Ovary (tissue), 3 donors: ENCODE data around the gene PPP1CA.

Source experiments
- EP300 ChIP-seq: sonication (generic); formaldehyde crosslinking; IDR thresholded peaks from one replicate; pipeline ENCODE4 v1.6.1; 2017; ENCODE audit warnings: antibody characterized with exemption
- POLR2A ChIP-seq: fragments of 450-650 bp; IDR thresholded peaks from one replicate; pipeline ENCODE4 v1.6.1; 2017; ENCODE audit warnings: antibody characterized with exemption, mild to moderate bottlenecking, moderate library complexity
- TF ChIP-seq, protein P1 (sequence below), 3 donors: fragments of 450-650 bp in 2 of 3; fragments of 200-600 bp in 1 of 3; IDR thresholded peaks; one replicate each; pipeline versions ENCODE4 v1.5.1 to v1.8.0; 2016 to 2022; ENCODE audit warnings: antibody characterized with exemption in 3 of 3, mild to moderate bottlenecking in 1 of 3
- donor health status: DM: no; HTN: no; CAD: no.

DNA sequence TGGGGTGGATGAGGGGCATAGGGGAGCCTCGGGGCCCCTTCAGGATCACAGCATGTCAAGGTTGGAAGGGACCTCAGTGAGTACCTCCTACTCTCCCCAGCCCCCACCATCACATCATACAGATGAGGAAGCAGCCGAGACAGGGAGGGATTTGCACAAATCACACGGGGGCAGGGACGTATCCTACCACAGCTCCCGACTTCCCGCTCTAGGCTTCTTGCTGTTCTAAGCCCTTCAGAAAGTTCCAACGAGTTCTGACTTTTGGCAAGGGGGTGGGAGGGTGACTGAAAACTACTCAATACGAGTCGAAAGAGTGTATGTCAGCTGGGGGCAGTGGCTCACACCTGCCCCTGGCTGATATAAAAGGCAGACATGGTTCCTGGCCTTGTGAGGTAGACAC lies 14.6 kb downstream of the PPP1CA start:
- TF ChIP-seq, protein P1, sequence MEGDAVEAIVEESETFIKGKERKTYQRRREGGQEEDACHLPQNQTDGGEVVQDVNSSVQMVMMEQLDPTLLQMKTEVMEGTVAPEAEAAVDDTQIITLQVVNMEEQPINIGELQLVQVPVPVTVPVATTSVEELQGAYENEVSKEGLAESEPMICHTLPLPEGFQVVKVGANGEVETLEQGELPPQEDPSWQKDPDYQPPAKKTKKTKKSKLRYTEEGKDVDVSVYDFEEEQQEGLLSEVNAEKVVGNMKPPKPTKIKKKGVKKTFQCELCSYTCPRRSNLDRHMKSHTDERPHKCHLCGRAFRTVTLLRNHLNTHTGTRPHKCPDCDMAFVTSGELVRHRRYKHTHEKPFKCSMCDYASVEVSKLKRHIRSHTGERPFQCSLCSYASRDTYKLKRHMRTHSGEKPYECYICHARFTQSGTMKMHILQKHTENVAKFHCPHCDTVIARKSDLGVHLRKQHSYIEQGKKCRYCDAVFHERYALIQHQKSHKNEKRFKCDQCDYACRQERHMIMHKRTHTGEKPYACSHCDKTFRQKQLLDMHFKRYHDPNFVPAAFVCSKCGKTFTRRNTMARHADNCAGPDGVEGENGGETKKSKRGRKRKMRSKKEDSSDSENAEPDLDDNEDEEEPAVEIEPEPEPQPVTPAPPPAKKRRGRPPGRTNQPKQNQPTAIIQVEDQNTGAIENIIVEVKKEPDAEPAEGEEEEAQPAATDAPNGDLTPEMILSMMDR (IDR thresholded peaks at IDR 0.05) = no peak
- TF ChIP-seq POLR2A (no peak), EP300 (no peak)
